Ramos (cell line): Measurements from ENCODE around the gene ENDOU.

Source experiments
- in situ Hi-C: fragments of 300-500 bp; cut with MboI; formaldehyde crosslinking; loops from one replicate; pipeline ENCODE4 v1.14.3; 2022; ENCODE audit warnings: low sequenced_read_pairs; ENCODE audit not compliant: unreplicated experiment

ENDOU gene

GRCh38 chr12:47757840-47758583, 32.7 kb upstream of the ENDOU start:
- in situ Hi-C loops: no loop called here

DNA sequence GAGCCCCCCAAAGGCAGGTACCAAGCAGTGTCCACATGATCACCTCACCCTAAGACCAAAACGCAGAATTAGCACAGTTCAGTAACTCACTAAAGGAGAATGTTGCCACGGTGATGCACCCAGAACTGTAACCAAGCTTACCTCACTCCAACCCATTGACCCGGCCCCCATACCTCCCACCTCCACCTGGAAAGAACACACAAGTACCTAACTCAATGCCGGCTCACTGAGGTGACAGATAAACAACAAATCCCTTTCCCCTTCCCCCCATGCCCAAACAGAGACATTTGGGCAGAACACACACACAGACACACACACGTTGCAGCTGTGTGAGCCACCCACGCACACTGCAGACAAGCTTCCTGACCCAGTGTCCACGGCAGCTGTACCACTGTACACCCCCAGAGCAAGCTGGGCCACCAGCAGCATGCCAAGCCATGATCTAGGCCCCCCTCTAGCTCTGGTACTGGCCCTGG, 32.1 kb upstream of the ENDOU start:
- in situ Hi-C loops: no loop called here

DNA sequence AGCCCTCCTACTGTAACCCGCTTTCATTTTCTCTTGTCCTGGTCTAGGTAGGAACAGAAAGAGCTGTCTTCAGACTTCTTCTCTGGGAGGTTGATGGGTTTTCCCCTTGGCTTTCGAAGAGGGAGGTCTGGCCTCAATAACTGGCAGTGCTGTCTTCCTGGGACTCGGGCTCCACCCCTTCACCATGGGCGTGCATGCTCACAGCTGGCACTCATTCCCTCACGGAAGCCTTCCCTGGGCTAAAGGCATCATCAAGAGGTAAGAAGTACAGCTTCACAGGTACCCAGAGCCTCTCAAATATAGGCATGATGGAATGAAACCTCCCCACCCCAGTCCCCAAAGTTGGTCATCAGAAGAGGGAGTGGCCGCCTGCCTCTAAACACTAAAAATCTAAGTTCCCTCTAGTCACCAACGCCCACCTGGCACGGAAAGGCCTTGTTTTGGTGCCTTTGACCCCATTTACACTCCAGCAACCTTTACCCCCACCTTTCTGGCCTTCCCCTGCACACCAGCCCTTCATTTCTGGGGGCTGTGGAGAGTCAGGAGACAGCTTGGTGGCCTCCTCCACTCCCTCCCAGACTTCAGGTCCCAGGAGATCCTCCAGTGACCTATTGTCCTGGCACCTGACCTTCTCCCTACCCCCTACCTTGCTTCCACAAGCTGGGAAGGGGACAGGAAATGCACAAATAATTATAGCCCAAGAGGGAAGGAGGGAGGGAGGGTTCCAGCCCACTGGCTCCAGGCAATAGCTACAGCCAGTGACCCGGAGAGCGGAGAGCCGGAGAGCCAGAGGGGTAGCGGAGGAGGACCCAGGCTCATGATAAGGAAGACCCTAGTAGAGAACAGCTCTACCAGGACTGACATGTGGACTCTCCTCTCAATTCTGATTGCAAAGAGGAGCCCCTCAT, 30.6 kb upstream of the ENDOU start:
- in situ Hi-C loops: no loop called here

GRCh38 chr12:47754881-47755280, 29.6 kb upstream of the ENDOU start:
- in situ Hi-C loops: no loop called here

GRCh38 chr12:47754126-47754525, 28.8 kb upstream of the ENDOU start:
- in situ Hi-C loops: no loop called here

DNA sequence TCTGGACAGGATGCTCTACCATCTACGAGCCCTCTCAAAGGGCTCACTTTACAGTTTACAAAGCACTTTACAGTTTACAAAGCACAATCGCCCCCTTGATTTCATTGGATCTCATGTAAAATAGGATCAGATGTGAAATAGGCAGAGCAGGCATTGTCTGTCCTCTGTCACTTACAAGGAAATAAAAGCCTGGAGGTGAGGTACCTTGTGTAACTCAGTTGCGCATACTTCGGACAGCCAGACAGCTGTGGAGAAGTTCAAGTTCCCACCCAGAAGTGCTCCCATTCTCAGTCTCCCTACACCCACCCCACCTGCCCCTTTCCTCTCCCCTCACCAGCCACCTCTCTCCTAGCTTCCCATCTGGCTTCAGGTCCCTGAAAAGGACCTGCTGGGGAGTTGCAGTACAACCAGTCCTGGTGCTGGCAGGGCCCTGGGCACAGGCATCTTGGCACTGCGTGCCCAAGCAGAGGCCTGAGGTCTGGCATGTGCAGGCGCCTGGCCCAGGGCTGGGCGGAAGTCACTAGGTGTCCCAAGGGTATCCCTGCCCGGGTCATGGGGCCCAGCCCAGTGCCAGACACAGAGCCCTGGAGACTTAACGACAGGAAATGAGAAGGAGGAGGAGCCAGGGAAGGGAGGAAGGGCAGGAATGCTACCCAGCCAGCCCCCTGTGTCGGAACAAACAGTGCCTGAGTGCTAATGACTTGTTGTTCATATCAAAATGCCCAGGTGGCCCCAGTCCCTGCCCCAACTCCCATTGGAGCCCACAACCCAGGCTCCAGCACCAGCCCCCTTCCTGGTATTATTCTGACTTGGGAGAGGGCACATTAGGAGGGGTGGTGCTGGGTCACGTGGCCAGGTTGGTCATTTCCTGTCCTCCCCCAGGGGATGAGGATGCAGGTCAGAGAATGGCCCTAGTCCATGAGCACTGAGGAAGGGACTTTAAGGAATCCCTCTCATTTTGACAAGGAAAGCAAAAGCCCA, 28.0 kb upstream of the ENDOU start:
- in situ Hi-C loops: no loop called here

DNA sequence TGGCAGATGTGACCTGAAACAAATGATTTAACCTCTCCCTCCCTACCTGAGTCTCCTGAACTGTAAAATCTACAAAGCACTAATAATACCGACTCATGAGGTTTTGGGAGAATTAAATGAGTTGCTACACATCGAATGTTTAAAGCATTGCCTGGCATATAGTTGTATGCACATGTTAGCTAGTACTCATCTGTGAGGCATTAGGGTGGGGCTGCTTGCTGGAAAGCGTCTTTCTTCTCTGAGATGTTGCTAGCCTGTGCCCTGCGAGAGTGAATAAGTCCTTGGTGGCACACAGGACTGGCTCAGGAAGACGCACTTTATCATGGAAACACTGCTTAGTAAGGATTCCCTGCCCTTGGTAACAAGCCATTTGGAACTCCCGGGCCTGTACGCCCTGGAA, 27.3 kb upstream of the ENDOU start:
- in situ Hi-C loops: no loop called here

DNA sequence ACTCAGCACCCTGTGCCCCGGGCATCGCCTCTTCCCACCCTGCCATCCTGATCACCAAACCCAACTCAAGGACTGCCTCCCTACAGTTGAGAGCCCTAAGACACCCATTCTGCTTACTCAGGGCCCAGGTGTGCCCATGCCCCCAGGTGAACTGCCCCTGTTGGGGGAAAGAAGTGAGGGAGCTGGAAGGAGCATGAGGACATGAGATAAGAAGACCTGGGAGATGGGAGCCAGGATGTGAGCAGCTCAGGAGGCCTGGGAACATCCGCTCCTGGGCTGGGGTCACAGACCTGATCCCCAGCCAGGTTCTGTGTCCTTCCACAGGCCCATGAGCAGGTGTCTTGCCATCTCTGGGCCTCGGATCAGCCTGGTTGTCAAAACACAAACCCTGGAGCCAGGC, 26.8 kb upstream of the ENDOU start:
- in situ Hi-C loops: no loop called here

GRCh38 chr12:47751561-47751960, 26.3 kb upstream of the ENDOU start:
- in situ Hi-C loops: no loop called here

DNA sequence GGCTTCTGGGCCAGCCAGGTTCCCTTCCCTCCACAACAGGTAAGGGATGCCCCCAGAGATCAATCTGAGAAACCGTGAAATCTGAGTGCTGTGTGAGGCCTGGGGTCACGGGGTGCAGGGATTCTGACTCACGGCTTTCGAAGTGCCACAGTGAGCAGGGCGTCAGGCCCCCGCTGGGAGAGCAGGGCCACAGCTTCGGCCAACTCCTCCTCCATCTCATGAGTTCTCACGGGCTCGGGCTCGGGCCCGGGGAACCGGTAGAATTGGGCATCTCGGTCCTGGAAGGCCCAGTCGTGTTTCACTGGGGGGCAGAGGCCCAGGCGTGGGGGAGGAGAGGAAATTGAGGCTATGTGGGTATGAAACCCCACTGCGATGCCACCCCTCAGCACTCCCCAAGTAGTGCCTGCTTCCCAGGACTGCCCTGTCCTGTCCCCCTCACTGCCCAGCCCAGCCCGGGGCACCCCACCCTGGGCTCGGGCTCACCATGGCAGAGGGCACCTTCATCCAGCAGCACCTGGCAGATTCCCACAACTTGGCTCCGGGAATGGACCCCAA, 25.7 kb upstream of the ENDOU start:
- in situ Hi-C loops: no loop called here

DNA sequence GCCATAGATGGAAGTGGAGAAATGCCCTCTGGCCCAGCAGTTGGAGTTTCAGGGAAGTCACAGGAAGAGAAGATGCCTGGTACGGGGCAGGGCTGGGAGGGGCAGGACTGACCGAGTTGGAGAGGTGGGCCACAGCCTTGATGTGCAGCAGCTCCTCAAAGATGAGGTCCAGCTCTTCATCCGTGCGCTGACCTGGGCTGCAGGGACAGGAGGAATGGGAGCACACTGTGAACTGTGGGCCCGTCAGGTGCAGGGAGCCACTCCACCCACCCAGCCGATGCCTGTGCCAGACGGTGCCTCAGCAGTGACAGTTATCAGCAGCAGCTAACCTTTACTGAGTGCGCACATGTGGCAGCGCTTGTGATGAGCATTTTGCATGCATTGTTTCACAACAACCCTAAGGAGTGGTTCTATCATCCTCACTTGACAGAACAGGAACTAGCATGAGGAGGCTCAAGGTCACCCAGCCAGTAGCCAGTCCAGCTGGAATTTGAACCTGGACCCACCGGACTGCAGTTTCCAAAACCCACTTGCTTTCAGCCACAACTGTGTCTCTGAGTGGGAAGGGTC, 25.0 kb upstream of the ENDOU start:
- in situ Hi-C loops: no loop called here

- in situ Hi-C loops: no loop called here
These were observed 23.6 kb upstream of the ENDOU start for GRCh38 chr12:47748899-47749298.

- in situ Hi-C loops: no loop called here
These were observed 23.2 kb upstream of the ENDOU start for GRCh38 chr12:47748507-47748828.

DNA sequence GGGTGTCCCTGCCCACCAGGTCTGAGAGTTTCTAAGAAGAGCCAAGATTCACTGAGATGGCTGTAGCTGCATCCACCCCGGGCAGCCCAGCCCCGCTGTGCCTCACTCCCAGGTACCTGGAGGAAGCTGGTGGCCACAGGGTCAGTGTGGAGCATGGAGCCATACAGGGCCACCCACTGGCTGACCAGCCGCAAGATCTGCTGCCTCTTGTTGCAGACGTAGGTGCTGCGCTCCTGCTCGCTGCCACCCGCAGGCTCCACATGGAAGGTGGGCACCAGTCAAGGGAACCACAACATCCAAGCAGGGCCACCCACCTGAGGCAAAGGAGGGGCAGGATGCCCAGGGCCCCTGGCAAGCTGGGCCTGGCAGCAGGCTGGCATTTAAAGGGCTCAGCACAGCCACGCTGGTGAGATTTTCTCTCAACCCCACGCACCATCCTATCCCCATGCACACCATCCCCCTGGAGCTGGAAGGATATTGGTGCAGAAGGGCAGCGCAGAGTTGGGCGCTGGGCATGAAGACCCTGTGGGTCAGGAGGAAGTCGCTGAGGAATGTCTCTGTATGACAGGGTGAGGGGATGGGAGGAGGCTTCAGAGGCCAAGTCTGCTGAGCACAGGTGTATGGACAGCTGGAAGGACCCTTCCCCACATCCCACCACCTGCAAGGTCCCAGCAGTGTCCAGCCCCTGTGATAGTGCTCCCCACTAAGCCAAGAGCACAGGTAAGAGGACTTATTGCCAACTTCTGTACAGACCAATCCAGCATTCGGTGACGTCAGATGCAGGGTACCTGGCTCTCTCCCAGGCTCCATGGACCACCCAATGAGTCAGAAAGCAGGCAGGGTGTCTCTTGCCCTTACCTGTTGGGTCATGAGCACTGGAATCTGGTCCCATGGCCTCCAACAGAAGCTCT, 22.6 kb upstream of the ENDOU start:
- in situ Hi-C loops: no loop called here

GRCh38 chr12:47747126-47747525, 21.8 kb upstream of the ENDOU start:
- in situ Hi-C loops: no loop called here

DNA sequence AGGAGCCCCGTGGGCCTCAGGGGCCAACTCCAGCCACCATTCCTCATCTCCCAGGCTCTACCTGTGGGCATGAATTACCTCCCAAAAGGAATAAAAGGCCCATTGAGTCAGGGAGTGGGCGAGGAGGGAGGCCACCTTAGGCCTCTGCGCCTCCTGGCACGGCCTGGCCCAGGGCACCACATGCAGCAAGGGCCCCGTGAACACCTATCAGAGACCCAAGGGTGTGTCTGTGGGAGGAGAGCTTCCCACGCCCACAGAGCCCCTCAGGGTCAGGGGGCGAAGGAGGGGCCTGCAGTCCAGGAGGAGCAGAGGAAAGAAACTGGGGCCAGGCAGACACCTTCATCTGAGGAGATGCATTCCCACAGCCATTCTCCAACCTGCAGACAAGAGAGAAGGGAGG, 21.2 kb upstream of the ENDOU start:
- in situ Hi-C loops: no loop called here

- in situ Hi-C loops: no loop called here
These were observed 20.8 kb upstream of the ENDOU start for GRCh38 chr12:47746073-47746472.

DNA sequence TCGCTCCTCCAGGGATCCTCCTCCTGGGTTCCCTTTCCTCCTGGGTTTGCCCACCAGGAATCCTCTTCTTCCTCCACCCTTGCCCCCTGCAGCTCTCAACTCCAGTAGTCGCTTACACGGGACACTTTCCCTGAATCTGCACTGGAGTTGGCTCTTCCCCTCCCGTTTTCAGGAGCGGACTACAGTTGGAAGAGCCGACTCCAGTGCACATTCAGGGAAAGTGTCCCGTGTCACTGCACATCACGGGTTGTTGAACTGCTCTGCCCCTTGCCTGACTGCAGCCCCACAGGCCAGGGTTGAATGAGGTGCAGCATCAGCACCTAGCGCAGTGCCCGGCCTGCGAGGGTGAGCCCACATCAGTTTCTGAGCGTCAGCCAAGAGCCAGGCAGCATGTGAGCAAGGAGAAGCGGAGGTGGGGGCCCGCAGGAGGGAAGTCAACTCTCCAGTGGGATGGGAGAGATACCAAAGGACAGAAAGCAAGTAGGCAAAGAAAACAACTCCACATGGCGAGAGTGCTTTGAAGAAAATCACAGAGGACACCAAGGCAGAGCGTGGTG, 20.3 kb upstream of the ENDOU start:
- in situ Hi-C loops: no loop called here
